ENCODE data around the gene CCL7.

GRCh38 chr17:34285286-34285792 lies 15.3 kb downstream of the CCL7 start, which contains the start of gene CCL11:
- no peak for TF ChIP-seq POLR2A (IDR thresholded peaks at IDR 0.05)
- TF ChIP-seq CTCF (IDR thresholded peaks at IDR 0.05), result no peak
